Mucosa of descending colon (tissue), 3 donors: ENCODE results near the gene YTHDC2. TPM values are rescaled to one million over a fixed set of nuclear protein-coding genes. Genes with fewer than 3 reads are reported as not detected.

Source experiments
- ATAC-seq: fragments of 200-7000 bp; cut with Tn5 transposase; one replicate; pipeline ENCODE4 v1.9.1; 2020; ENCODE audit warnings: mild to moderate bottlenecking, moderate library complexity
- DNase-seq, 3 donors: peaks; one replicate each; pipeline ENCODE4 v3.0.0-alpha.2; 2020
- H3K36me3 ChIP-seq: fragments of 200-600 bp; one replicate; pipeline ENCODE4 v1.8.0; 2021; ENCODE audit warnings: low read depth, mild to moderate bottlenecking
- H3K4me1 ChIP-seq: fragments of 200-600 bp; one replicate; pipeline ENCODE4 v1.8.0; 2021; ENCODE audit warnings: low read depth, mild to moderate bottlenecking
- H3K4me3 ChIP-seq: fragments of 200-600 bp; one replicate; pipeline ENCODE4 v1.8.0; 2021; ENCODE audit warnings: mild to moderate bottlenecking
- H3K9me3 ChIP-seq: fragments of 200-600 bp; one replicate; pipeline ENCODE4 v1.8.0; 2021; ENCODE audit warnings: mild to moderate bottlenecking
- intact Hi-C, 2 donors: fragments of 100-400 bp; cut with DNase I in 1 of 2; cut with micrococcal nuclease in 1 of 2; formaldehyde crosslinking; loops; one replicate each; pipeline versions ENCODE4 v1.11.0 to v1.11.1; 2022; cut with DNase I, micrococcal nuclease
- long read RNA-seq, 2 donors: library from polyadenylated mRNA; unstranded; transcript quantifications; one replicate each; pipeline ENCODE4 v2.0.0, GENCODE V29; 2019 to 2021
- total RNA-seq, 3 donors: library from RNA; stranded (reverse); fragmentation: NEBNext Ultra II Directional in 2 of 3; extraction: Animal tissue kit (Norgen Biotek cat#: 25700) in 2 of 3; gene quantifications; one replicate each; pipeline versions ENCODE4 v1.2.1 to v1.2.4, GENCODE V29; 2021 to 2023
- TF ChIP-seq, protein P1 (sequence below): fragments of 200-600 bp; IDR thresholded peaks from one replicate; pipeline ENCODE4 v1.8.0; 2022; ENCODE audit warnings: antibody characterized with exemption, mild to moderate bottlenecking
- donor health status: DM: no; HTN: no; CAD: no; lungs with moderate emphysema.
- donor health status: DM: no; HTN: no; CAD: no.
- donor health status: DM: no; HTN: yes; CAD: no.

Gene YTHDC2
- 10 to 100 TPM; 19.3 to 23.5 (median 22.4) TPM for total RNA-seq
- long read RNA-seq, donor 1, full-length matches to known transcripts: 5 of 15 reads
- long read RNA-seq, donor 1, partial matches to known transcripts: 4 of 15 reads
- long read RNA-seq, donor 1, other reads (novel, unspliced or antisense): 6 of 15 reads
- long read RNA-seq, donor 2, partial matches to known transcripts: 15 of 19 reads
- long read RNA-seq, donor 2, other reads (novel, unspliced or antisense): 4 of 19 reads

DNA sequence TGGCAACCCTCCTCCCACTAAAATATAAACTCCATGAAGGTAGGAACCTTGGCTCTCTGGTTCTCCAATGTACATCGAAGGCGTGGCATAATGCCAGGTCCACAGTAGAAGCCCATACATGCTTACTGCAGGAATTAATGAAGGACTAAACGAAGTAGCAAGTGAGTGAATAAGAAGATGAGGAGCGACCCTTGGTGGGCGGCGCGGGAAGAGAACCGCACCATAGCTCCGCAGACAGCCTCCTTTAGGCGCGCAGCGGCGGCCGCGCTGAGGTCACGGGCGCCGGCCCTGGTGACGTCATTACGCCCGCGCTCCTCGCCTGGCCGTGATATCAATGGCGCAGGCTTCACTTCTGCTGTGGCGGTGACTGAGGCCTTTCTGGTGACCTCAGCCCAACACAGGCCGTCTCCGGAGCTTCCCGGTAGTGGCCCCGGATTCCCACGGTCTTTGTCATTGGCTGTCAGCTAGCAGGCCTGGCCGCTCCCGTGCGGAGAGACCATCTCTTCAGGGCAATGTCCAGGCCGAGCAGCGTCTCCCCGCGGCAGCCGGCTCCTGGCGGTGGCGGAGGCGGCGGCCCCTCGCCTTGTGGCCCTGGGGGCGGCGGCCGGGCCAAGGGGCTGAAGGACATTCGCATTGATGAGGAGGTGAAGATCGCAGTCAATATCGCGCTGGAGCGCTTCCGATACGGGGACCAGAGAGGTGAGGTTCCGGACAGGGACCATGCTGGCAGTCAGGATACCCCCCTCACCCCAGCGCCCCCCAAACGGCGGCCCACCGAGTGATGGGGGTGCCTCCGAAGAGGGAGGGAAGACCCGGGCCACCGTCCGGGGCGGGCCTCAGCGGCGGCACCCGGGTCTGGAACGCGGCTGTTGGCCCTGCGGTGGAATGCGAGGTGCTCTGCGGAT lies at the start of gene YTHDC2:
YTHDC2 (plus strand) TSS at position 311 of the 905 bp plus-strand sequence; CDS start at position 513, 202 bp downstream.
- TF ChIP-seq, protein P1, sequence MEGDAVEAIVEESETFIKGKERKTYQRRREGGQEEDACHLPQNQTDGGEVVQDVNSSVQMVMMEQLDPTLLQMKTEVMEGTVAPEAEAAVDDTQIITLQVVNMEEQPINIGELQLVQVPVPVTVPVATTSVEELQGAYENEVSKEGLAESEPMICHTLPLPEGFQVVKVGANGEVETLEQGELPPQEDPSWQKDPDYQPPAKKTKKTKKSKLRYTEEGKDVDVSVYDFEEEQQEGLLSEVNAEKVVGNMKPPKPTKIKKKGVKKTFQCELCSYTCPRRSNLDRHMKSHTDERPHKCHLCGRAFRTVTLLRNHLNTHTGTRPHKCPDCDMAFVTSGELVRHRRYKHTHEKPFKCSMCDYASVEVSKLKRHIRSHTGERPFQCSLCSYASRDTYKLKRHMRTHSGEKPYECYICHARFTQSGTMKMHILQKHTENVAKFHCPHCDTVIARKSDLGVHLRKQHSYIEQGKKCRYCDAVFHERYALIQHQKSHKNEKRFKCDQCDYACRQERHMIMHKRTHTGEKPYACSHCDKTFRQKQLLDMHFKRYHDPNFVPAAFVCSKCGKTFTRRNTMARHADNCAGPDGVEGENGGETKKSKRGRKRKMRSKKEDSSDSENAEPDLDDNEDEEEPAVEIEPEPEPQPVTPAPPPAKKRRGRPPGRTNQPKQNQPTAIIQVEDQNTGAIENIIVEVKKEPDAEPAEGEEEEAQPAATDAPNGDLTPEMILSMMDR: no peak
- intact Hi-C loops: loop anchor here in 1 of 2 donors (5.0 to 10.0 kb wide), 2 partner anchors 131 to 519 kb away; no protein-coding TSS in a partner anchor
- ATAC-seq (peak; percentile 98), DNase-seq (peak; percentile 87 to 91 (median 91))
- Histone ChIP-seq H3K4me1 (peaks cover 17% of the 10 kb centered on the region), H3K4me3 (peak within 1 kb of the TSS; percentile 57), H3K9me3 (no peaks in the 10 kb centered on the region), H3K36me3 (no peaks in the 10 kb centered on the region)

DNA sequence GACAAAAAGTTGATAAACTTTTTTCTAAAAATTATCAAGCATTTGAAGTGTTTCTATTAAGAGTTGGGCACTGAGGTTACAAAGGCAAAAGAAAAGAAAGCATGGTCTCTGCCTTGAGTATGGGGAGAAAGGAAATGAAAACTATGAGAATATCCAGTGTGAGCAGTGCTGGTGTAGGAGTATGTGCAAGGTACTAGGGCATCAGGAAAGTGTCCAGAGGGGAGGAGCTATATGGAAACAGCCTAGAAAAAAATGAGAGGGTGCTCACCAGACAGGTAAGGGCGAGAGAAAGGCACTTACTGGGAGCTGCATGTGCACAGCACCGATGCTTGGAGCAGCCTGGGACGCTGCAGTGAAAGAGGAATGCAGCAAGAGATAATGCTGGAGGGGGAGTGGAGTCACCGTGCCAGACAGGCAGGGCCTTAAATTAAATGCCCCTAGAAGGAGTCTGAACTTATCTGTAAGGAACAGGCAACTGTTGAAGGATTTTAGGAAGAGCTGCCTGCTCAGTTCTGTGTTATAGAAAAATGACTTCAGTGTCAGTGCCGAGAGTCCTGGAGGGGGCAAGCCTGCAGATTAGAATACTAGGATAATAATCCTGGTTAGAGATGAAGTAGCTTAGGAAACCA lies 39.3 kb upstream of the YTHDC2 start:
- no peaks in the 10 kb centered on the region for H3K36me3 ChIP-seq
- ATAC-seq: no peak
- intact Hi-C loops: no loop called here
- H3K4me3 ChIP-seq: no peak overlapping the region
- no peaks in the 10 kb centered on the region for H3K4me1 ChIP-seq
- TF ChIP-seq, protein P1: no peak
- no peaks in the 10 kb centered on the region for H3K9me3 ChIP-seq
- DNase-seq: no peak

DNA sequence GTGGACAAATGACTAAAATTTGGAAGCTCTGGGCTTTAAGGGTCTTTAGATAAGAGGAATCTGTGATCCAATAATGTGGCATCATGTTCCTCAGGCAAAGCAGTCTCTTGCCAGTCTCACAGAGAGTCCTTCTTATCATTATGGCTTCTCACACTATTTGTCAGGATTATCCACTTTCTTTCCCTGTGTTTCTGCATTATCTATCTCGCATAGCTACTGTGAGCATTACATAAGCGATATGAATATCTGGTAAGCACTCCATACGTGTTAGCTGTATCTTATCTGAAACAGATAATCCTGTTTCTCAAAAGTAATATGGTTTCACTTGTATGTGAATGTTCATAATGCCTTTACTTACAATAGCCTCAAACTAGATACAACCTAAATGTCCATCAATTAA lies 34.8 kb upstream of the YTHDC2 start:
- no peak for DNase-seq
- Histone ChIP-seq H3K4me1 (no peaks in the 10 kb centered on the region), H3K36me3 (no peaks in the 10 kb centered on the region), H3K9me3 (no peaks in the 10 kb centered on the region), H3K4me3 (no peak overlapping the region)
- TF ChIP-seq, protein P1: no peak
- ATAC-seq: no peak
- intact Hi-C loops: no loop called here

DNA sequence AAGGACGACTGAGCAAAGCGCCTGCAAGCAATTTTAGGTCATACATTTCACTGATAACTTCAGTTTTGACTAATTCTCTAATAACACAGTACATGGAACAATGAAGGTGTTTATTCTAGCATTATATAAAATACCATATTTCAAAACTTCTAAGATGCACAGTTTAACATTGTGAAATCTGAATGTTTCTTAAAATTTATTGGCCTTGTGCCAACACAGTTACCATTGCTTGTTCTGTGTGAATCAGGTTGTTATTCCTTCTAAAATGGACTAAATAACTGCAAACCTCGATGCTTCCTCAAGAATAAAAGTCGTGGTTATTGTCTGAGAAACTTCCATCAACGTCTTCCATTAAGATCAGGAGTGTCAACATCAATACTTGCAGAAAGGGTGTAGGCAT lies 33.3 kb upstream of the YTHDC2 start:
- Histone ChIP-seq H3K4me3 (no peak overlapping the region), H3K36me3 (no peaks in the 10 kb centered on the region), H3K9me3 (no peaks in the 10 kb centered on the region), H3K4me1 (no peaks in the 10 kb centered on the region)
- intact Hi-C loops: no loop called here
- DNase-seq: no peak
- no peak for ATAC-seq
- TF ChIP-seq, protein P1: no peak

DNA sequence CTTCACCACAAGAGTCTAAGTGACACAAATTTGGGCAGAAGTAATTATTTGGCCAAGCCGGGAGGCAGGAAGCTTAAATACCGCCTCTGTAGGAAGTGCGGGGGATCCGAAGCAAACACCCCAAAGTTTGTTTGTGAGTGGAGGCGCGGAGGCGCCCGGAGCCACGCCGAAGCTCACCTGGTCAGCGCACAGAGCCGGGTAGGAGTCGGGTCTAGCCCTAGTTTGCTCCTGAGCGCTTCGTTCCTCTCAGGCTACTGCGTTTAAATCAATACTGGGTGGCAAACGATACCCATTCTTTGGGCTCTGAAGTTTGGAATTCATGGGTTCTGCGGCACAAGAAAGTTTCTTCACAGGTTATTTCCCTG lies 26.1 kb upstream of the YTHDC2 start:
- intact Hi-C loops: no loop called here
- Histone ChIP-seq H3K36me3 (no peaks in the 10 kb centered on the region), H3K4me1 (peaks cover 5% of the 10 kb centered on the region), H3K9me3 (peaks cover 9% of the 10 kb centered on the region), H3K4me3 (no peak overlapping the region)
- DNase-seq (peak in 1 of 3 donors; percentile 3), ATAC-seq (peak; percentile 11)
- TF ChIP-seq, protein P1: no peak
